Left kidney (tissue), 2 donors: ENCODE measurements around the gene PFDN5. TPM values are rescaled to one million over a fixed set of nuclear protein-coding genes. Genes with fewer than 3 reads are reported as not detected.
"Not testable (repeated sequence)": the region's sequence is repeated elsewhere in the genome, so short reads cannot be mapped to it uniquely, and the experiment has no call there.

ENCODE experiments used
- DNase-seq: peaks from one replicate; pipeline ENCODE4 v3.0.0-alpha.2; 2013
- polyA plus RNA-seq: library from polyadenylated mRNA; unstranded; fragments of 120-200 nt; gene quantifications from one replicate; pipeline ENCODE4 v1.2.1, GENCODE V29; 2013; ENCODE audit not compliant: insufficient read length

The PFDN5 gene
- polyA plus RNA-seq, 1 donor: 623 TPM

DNA sequence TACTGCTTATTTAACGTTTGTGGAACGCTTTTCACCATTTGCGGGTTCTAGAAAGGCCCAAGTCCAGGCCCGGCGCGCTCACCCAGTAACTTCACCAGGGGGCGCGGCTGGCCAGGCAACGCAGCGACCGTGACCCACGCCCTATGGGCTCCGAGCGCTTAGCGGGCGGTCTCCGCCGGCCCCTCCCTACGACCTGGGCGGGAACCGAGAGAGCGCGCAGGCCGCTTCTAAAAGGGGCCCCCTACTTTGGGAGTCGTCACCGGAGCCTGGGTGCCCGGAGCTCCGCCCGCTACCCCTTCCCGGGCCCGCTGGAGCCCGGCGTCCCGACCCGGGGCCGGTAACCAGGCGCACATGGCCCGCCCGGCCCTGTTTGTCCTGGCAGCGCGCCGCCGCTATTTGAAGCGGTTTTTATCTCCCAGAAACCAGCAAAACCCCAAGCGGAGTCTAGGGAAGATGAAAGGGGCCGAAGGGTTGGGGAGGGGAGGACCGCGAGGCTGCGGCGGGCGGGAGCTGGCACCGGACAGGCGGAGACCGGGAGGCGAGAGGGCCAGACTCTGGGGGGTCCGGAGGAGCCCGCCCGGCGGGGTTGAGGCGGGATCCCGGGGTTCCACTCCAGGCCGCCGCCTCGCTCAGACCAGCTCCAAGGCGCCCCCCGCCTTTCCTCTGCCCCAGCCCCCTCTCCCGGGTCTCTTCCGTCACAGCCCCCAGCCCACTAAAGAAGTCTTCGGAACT lies 29.6 kb downstream of the PFDN5 start:
- peak; percentile 91 for DNase-seq

DNA sequence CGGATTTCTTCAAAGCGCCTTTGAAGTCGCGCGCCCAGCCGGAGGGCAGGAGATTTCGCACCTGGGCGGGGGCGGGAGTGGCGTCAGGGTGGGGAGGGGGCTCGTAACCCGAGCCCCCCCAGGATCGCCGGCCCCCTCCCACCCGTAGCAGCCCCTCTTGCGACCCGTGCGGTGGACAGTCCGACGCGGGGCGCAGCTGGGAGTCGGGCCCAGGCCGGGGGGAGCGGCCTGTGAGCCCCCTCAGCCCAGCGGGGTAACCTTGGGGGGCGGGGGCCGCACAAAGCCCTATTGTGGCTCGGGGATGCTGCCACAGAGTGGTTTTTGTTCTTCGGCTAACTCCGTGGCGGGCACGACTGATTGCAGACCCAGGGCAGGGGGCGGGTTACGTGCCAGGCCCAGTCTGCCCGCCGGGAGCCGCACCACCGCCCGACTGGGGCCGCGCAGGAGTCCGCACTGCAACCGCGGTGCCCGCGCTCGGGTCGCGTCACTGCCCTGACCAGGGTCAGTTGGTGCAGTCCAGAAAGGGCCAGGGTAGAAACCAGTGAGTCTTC lies 30.2 kb downstream of the PFDN5 start:
- peak; percentile 40 for DNase-seq

DNA sequence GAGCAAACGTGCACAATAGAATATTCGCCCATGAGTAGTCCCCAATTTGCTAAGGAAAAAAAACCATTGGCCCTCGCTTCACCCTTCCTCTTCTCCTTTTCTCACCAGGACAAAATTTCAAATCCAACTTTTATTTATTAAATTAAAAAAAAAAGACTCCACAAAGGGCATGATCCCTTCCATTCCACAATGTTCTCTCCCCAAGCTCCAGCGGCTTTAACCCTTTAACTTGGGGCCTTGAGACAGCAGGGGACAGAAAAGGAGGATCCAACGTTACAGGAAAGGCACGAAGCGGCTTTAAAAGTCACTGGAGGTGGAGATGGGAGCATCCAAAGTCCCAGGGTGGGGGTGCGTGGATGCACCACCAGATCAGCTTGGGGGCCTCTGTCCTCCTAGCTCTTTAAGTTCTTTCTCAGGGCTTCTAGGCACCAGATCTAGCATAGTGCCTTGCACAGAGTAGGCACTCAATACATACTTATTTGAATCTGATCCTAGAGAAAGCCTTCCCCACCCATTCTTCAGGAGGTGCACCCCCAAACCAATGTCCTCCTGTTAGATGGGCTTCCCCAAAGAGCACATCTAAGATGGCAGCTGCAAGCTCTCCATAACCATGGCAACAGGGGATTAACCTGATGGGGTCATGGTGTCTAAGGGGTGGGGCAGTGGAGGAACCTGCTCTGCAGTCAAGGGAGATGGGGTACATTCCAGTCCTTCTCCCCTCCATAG lies 31.3 kb downstream of the PFDN5 start:
- no peak for DNase-seq

DNA sequence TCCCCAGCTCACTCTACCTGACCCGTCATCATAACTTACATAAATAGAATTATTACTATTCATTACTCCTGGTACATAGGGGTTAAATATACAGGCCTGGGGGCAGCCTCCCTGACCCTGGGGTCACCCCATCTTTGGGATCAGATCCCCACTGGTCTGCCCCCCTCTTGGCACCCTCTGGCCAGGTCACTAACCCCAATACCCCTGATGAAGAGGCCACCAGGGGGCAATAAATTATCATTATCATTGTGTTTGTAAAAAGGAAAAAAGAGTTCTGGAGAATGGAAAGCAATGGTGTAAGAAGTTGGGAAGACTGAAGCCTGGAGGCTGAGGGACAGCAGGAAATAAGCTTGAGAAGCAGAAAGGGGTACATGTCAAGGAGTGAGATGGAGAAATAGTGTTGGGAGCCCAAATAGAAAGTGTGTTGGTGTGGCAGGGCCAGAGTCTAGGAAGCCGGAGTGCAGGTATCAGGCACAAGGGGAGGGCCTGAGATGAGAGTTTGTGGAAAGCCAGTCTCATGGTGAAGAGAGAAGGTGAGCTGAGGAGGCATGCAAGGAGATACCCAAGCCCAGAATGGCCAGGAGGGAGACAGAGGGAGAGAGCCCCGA lies 32.2 kb downstream of the PFDN5 start:
- no peak for DNase-seq

DNA sequence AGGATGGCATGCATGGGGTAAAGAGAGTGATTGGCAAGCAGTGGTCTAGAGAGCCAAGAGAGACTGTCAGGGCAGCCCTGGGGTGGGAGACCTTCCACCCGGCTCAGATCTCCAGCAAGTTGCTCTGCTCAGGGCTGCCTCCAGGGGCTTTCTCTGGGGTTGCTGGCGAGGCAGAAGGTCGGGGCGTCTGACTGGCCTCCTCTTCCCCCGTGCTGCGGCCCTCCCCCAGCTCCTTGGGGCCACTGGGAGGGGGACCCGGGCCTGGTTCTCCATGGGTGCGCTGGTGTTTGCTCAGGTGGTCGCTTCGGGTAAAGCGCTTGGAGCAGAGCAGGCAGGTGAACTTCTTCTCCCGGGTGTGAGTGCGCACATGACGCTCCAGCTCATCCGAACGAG lies 32.7 kb downstream of the PFDN5 start:
- no peak for DNase-seq

DNA sequence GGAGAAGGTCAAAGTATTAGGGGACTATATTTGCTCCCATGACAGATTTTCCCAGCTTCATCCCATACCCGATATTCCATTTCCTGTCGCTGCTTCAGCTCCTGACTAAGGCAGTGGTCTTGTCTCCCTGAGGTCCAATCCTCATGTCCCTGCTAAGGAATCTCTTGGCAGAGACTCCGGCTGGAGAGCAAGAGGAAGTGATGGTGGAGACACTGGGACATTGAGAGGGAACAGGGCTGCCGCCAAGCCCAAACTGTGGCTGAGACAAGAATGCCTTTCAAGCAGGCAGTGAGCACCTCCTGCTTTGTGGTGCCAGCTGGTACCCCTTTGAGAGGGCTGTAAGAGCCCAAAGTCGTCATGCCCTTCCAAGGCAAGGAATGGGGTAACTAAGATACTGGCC lies 35.3 kb downstream of the PFDN5 start:
- DNase-seq: no peak

DNA sequence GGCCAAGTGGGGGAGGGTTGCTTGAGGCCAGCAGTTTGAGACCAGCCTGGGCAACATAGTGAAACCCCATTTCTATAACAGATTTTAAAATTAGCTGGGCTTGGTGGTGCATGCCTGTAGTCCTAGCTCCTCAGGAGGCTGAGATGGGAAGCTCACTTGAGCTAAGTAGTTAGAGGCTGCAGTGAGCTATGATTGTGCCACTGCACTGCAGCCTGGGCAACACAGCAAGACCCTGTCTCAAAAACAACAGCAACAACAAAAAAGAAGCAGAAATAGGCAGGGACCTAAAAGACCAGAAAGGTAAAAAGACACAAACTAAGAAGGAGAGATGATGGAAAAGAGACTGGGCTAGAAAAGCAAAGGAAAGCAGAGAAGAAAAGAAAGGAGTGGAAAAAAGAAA lies 37.0 kb downstream of the PFDN5 start:
- not testable (repeated sequence) for DNase-seq

DNA sequence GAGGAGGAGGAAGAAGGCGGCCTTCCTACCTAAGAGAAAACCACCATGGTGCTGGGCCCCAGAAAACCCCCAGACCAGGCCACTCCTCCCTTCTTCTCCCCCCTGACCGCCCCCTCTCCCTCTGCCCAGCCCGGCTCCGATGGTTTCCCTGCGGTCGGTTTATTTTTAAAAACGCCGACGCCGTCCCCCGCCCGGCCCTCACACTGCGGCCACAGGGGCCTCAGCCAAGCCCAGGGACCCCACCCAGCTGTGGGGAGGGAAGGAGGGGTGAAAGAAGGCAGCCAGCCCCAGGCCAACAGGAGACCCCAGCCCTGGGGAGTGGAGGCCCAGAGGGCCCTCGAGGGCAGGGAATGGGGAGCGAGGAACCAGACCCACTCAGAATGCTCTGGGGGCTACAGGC lies 37.4 kb downstream of the PFDN5 start:
- no peak for DNase-seq

DNA sequence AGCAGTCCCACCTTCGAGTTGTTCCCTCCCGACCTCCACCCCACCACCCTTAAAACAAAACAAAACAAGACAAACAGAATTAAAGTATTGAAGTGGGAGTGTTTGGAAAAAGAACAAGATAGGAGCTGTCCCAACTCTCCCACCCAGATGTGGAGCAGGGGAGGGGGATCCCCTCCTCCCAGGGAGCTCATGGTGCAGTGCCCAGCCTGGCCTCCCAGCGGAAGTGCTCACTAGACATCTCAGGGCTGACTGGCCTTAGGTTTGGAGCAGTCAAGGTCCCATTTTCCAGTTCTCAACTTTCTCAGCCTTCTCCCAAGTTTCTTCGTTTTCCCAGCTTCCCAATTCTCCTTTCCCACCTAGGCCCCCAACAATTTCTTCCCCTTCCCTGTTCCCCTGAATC lies 37.9 kb downstream of the PFDN5 start:
- no peak for DNase-seq

DNA sequence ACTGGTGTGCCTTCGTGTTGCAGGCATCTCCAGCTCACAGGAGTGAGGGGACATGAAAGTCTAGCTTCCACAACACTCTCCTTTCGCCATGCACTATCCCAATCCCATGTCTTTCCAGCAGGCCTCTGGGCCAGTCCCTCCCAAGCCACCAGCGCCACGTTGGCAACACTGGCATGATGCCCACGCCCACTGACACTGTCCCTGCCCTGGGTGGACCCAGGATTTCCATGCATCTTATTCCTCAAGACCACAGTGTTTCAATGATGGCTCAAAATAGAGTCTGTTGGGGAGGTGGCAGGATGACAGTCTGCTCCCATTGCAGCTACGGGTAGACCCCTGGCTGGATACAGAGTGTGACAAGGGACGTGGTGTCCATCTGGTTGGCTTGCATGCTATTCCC lies 38.5 kb downstream of the PFDN5 start:
- DNase-seq: no peak

DNA sequence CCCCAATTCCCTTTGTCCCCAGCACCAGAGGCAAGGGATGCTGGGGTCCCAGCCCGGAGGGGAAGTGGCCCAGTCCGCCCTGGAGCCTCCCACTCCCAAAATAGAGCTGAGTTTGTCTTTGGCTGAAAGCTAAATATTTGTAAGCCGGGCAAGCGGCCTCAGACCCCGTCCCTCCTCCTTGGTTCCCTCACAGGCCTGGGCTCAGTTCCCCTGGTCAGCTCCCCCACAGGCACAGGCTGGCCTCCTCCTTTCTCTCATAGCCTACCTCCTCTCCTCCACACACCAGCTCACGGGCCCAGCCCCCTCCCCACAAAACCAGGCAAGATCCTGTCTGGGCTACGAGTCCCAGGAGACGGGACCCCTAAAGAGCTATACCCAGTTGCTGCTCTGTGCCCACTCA lies 39.5 kb downstream of the PFDN5 start:
- DNase-seq: no peak

DNA sequence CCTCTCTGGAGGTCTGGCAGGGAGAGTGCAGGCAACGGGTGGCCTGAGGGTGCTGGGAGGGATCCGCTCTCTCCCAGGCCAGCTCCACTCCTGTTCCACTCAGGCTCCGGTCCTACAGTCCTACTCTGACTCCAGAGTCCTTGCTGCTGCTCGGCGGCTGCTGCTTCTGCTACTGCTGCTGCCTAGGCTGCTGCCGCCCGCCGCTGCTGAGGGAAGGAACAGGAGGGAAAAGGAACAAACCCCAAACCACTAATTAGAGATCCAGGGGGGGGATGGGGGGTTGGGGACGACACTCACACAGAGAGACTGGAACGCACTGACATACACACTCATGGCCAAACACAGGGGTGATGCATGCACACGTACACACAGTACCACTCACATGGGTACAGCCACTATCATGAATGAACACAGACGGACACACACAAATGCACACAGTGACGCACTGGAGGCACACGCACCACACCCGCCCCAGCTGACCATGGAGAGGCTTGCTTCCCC lies 40.9 kb downstream of the PFDN5 start, which contains the start of gene SP7:
Gene SP7, minus strand, starts transcription at position 174 of the 501 bp plus-strand sequence. CDS start 708 bp downstream, outside the sequence.
- DNase-seq: no peak

DNA sequence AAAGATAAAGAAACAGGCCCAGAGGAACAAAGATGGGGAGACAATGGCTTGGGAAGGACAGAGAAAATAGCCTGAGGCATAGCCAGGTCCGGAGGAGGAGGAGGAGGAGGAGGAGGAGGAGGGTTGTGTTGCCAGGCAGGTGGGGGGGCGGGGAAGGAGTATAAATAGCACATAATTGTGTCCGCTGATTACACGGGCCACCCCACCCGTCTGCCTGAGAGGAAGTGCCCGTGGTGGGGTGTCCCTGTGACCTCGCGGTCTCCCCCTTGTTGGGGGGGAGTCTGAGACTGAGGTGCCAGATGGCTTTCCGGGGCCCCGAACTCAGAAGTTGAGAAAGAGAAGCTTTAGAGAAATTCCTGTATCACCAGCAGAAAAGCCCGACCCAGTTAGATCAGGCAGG lies 42.7 kb downstream of the PFDN5 start:
- DNase-seq: no peak

DNA sequence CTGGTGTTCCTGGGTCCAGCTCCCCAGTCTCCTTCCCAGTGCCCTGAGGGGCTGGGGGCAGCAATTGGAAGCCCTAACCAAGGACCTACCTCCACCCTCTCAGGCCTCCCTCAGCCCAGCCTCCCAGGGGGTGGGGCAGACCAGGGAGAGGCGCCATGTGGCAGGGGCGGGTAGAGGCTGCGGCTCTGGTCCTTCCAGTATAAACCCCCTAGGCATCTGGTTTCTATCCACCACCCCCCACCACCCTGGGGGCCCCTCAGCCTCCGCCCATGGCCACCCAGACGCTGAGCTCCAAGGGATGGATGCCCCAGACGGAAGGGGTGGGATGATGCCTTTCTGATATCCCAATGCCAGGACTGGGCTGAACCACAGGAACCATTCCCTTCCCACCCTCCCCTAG lies 43.6 kb downstream of the PFDN5 start:
- no peak for DNase-seq

DNA sequence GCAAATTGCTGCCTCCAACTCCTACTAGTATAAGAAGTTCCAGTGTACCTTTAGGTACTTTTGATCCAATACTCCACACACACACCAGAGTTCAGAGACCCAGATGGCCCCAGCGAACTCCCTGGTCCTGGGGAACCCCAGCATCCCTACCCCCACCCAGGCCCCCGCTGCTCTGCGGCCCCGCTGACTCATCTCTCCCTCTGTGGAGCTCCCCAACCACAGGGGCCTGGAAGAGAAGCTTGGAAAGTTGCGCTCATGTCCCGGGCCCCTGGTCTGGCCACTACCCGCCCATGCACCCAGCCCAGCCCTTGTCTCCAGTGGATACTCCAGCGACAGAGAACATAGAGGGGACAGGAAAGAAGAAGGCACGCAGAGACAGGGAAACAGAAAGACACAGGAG lies 45.1 kb downstream of the PFDN5 start:
- DNase-seq: no peak

DNA sequence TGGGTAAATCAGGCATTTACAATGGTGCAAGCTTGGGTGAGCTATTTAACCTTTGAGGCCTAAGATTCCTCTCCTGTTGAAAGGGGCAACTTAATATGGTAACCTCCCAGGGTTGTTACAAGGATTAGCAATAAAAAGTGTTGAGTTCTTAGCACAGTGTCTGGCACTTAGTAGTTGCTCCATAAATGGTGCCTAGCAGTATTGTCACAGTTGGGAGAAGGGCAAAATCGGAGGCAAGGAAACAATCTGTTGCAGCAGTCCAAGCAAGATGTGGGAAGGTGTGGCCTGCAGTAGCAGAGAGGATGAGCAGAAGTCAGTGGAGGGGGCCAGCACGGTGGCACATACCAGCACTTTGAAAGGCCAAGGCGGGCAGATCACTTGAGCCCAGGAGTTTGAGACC lies 48.1 kb downstream of the PFDN5 start:
- DNase-seq: no peak

DNA sequence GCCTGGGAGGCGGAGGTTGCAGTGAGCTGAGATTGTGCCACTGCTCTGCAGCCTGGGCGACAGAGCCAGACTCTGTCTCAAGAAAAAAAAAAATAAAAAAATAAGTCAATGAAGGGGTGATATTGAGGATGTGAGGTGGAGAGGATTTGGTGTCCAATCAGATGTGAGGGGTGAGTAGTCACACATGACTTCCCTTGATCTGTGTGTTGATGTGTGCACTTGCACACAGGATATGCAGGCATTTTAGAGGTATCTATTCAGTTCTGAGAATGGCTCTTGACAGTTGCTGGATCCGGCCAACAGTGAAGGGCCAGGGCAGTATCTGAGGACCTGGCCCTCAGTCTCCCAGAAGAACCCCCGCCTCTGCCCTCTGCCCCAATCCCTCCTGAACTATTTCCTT lies 48.6 kb downstream of the PFDN5 start:
- DNase-seq: no peak

DNA sequence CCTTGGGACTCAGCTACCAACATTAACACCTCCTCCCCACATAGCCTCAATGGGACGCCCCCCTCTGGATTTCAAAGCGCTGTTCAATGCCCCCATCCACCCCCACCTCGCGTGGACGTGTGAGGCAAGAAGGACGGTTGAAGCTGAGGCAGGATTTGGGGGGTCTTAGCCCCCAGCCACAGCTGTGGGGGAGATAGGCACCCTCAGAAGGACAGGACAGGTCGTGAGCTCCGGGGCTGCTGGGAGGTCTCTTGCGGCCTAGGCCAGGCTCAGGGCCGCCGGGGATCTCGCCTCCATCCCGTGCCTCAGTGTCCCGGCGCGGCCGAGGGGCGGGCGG lies 49.1 kb downstream of the PFDN5 start:
- no peak for DNase-seq

DNA sequence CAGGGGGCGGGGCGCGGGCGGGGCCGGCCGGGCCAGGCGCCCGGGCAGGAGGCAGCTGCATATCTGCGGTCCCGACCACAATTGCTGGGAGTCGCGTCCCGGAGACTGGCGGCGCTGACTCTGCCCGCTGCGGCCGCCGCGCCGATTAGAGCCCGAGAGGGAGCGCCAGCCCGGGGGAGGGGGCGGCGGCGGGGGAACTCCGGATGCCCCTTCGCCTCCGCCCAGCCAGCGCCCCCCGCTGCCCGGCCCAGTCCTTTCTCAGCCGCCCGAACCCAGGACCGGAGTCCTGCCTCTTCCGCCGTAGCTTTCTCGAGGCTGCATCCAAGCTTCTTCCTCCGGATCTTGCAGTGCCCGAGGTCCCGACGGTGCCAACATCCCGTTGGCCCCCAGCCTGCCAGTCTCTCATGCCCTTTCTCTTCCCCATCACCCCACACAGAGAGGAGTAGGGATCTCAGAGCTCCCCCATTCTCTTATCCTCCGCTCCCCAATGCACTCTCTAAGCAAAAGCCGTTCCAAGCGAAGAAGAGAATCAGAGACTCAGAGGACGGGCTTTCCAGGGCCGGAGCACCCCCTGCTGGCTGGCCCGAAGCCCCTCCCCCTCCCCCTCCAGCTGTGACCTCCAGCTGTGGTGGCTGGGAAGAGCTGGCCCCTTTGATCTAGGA lies 49.6 kb downstream of the PFDN5 start:
- DNase-seq: peak; percentile 85

DNA sequence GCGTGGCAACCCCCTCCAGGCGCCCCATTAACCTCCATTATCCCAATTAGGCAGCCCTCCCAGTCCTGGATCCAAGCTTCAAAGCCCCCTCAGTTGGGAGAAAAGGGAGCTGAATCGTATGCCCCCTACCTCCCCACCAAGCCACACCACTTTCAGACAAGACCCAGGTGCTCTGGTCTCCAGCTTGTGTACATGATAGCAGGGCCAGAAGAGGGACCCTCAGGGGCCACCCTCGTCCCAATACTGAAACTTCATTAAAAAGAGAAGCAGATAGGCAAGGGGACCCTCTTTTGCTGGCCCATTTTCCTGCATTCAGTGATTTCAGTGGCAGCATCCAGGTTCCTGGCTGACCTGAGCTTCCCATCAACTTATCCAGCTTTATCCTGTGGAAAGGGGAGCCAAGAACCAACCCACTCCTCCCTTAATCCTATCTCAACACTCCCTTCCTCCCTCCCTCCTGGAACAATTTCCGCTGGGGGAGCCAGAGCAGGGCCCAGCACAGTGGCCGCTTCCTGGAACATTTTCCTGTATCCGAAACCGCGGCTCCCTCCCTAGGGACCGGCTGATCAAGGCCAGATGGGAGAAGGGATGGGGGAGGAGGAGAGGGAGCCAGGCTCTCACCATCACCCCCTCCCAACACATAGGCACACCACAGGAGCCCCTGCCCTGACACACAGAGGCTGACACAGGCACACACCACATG lies 50.3 kb downstream of the PFDN5 start:
- no peak for DNase-seq

DNA sequence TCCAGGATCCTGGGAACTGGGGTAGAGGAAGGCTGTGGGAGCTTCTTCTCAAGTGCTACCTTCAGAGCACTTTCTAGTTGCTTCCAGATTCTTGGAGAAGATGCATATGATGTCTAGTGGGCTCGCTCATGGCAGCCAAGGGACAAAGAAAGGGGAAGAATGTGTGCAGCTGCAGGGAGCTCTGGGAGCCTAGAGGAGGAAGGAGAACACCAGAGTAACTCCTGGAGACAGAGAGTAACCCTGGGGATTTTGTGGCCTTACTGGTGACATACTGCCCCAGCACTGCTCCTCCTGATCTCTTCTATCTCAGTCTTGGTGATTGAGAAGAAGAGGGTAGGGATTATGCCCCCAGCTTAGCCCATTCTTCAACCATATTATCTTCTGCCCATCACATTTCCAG lies 51.1 kb downstream of the PFDN5 start:
- no peak for DNase-seq

DNA sequence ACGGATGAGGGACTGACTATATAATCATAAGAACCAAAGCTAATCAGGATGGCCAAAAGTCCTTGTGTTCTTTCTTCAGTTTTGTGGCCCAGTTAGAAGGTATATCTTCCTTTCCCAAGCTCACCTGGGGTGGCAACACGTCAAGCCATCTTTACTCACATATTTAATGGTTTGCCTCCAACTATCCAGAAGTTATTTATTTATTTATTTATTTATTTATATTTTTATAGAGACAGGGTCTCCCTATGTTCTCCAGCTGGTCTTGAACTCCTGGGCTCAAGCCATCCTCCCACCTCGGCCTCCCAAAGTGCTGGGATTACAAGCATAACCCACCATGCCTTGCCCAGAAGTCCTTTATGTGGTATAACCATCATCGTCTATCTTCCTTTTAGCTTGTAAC lies 52.6 kb downstream of the PFDN5 start:
- no peak for DNase-seq
